HCT116 (cell line): Measurements from ENCODE around the gene ACSL5. TPM values are rescaled to one million over a fixed set of nuclear protein-coding genes. Genes with fewer than 3 reads are reported as not detected.

ENCODE experiments used
- ATAC-seq: fragments of 200-7000 bp; cut with Tn5 transposase; 2 replicates; pipeline ENCODE4 v1.9.1; 2020; ENCODE audit warnings: mild to moderate bottlenecking, moderate library complexity
- BruUV-seq: library from RNA; stranded (reverse); fragments of 400-500 nt; replicated peaks from 2 replicates; lab custom pipeline; 2021; lab: Mats Ljungman, UMichigan
- CTCF ChIA-PET: fragments of 300-600 bp; sonication (Branson Sonifier 250); formaldehyde crosslinking; loops from one replicate; lab custom pipeline; 2021; ENCODE audit warnings: antibody characterized with exemption; lab: Charles Lee
- POLR2A ChIA-PET: fragments of 300-600, 350-600 bp; sonication (Branson Sonifier 250); formaldehyde crosslinking; loops from one replicate; lab custom pipeline; 2021; ENCODE audit warnings: antibody characterized with exemption; lab: Charles Lee
- RAD21 ChIA-PET, 2 experiments: fragments of 300-600 bp; sonication (Branson Sonifier 250); formaldehyde crosslinking; loops; one replicate each; lab custom pipeline; 2023; ENCODE audit warnings: low total read pairs in 2 of 2; ENCODE audit not compliant: uncharacterized antibody in 2 of 2, unreplicated experiment in 2 of 2, low non-redundant PET in 1 of 2; lab: Charles Lee
- DNase-seq: peaks from one replicate; pipeline ENCODE4 v3.0.0-alpha.2; 2010; ENCODE audit warnings: low read depth, low spot score
- H2AFZ ChIP-seq: fragments of 200-600 bp; shearing (Covaris generic), sonication (generic); 2 replicates; pipeline ENCODE4 v1.6.1; 2017; ENCODE audit warnings: low read depth, mixed run types, mixed read lengths, antibody characterized with exemption, low read length; ENCODE audit not compliant: poor library complexity, severe bottlenecking
- H3K27ac ChIP-seq: 2 replicates; pipeline ENCODE4 v1.5.1; 2012; ENCODE audit warnings: low read depth, low read length
- H3K27me3 ChIP-seq: fragments of 200-600 bp; sonication (generic); 2 replicates; pipeline ENCODE4 v1.6.1; 2016; ENCODE audit warnings: mixed run types, low read length, mixed read lengths; ENCODE audit not compliant: insufficient read depth
- H3K36me3 ChIP-seq, 2 experiments: fragments of 200-500 bp in 1 of 2; fragments of 200-600 bp in 1 of 2; sonication (Bioruptor generic) in 1 of 2; sonication (generic) in 1 of 2; 2 replicates each; pipeline versions ENCODE4 v1.5.1 to v1.6.1; 2014 to 2016; ENCODE audit warnings: low read length in 2 of 2, inconsistent platforms in 1 of 2, mixed read lengths in 1 of 2, mixed run types in 1 of 2; ENCODE audit not compliant: insufficient read depth in 2 of 2, control insufficient read depth in 1 of 2
- H3K4me1 ChIP-seq, 2 experiments: fragments of 200-600 bp in 1 of 2; sonication (generic) in 1 of 2; 2 replicates each; pipeline versions ENCODE4 v1.5.1 to v1.6.1; 2012 to 2017; ENCODE audit warnings: low read length in 2 of 2, inconsistent platforms in 1 of 2, mild to moderate bottlenecking in 1 of 2, mixed read lengths in 1 of 2, mixed run types in 1 of 2, moderate library complexity in 1 of 2; ENCODE audit not compliant: insufficient read depth in 2 of 2, control insufficient read depth in 1 of 2
- H3K4me2 ChIP-seq: fragments of 200-600 bp; sonication (generic); 2 replicates; pipeline ENCODE4 v1.6.1; 2017; ENCODE audit warnings: mixed run types, low read length, mixed read lengths
- H3K4me3 ChIP-seq, 2 experiments: fragments of 200-600 bp in 1 of 2; sonication (generic) in 1 of 2; replicated peaks in 1 of 2; 2 replicates each; pipeline ENCODE4 v1.5.1; 2011 to 2016; ENCODE audit warnings: low read length in 2 of 2, control low read depth in 1 of 2, low read depth in 1 of 2, mild to moderate bottlenecking in 1 of 2, mixed read lengths in 1 of 2, mixed run types in 1 of 2
- H3K79me2 ChIP-seq: fragments of 200-600 bp; sonication (generic); 2 replicates; pipeline ENCODE4 v1.6.1; 2017; ENCODE audit warnings: mild to moderate bottlenecking, mixed run types, low read length, moderate library complexity, mixed read lengths; ENCODE audit not compliant: insufficient read depth
- H3K9ac ChIP-seq: fragments of 200-600 bp; sonication (generic); 2 replicates; pipeline ENCODE4 v1.6.1; 2016; ENCODE audit warnings: low read length, mixed read lengths
- H3K9me2 ChIP-seq: fragments of 200-600 bp; sonication (generic), shearing (Covaris generic); 2 replicates; pipeline ENCODE4 v1.6.1; 2017; ENCODE audit warnings: mixed run types, mild to moderate bottlenecking, moderate library complexity; ENCODE audit not compliant: insufficient read depth
- H3K9me3 ChIP-seq, 2 experiments: fragments of 200-500 bp in 1 of 2; fragments of 200-600 bp in 1 of 2; sonication (Bioruptor generic) in 1 of 2; sonication (generic) in 1 of 2; 2 replicates each; pipeline ENCODE4 v1.6.1; 2014 to 2017; ENCODE audit warnings: low read length in 2 of 2, mixed read lengths in 2 of 2, inconsistent platforms in 1 of 2, low read depth in 1 of 2, mild to moderate bottlenecking in 1 of 2, mixed run types in 1 of 2, moderate library complexity in 1 of 2; ENCODE audit not compliant: control insufficient read depth in 1 of 2, insufficient read depth in 1 of 2
- H4K20me1 ChIP-seq: fragments of 200-600 bp; sonication (generic), shearing (Covaris generic); 2 replicates; pipeline ENCODE4 v1.6.1; 2017; ENCODE audit warnings: mixed run types, mild to moderate bottlenecking, moderate library complexity; ENCODE audit not compliant: insufficient read depth
- ELF1 ChIP-seq: IDR thresholded peaks from 2 replicates; pipeline ENCODE4 v1.6.1; 2012; ENCODE audit warnings: low read depth, borderline replicate concordance
- EZH2phosphoT487 ChIP-seq: fragments of 200-600 bp; IDR thresholded peaks from 2 replicates; pipeline ENCODE4 v1.6.1; 2018; ENCODE audit warnings: antibody characterized with exemption, borderline replicate concordance
- RAD21 ChIP-seq: IDR thresholded peaks from 2 replicates; pipeline ENCODE4 v1.6.1; 2012; ENCODE audit warnings: low read depth, mild to moderate bottlenecking
- SRF ChIP-seq: IDR thresholded peaks from 2 replicates; pipeline ENCODE4 v1.6.1; 2012; ENCODE audit warnings: low read depth
- intact Hi-C: fragments of 100-400 bp; cut with micrococcal nuclease; formaldehyde crosslinking; loops from 2 replicates; pipeline ENCODE4 v1.10.0; 2022
- total RNA-seq: library from RNA; stranded (reverse); gene quantifications from one replicate; pipeline ENCODE4 v1.2.1, GENCODE V29; 2021; ENCODE audit not compliant: unreplicated experiment
- TF ChIP-seq, protein P1 (sequence below), 3 experiments: fragments of 200-600 bp in 1 of 3; sonication (generic) in 1 of 3; IDR thresholded peaks in 2 of 3; conservative IDR thresholded peaks in 1 of 3; 2 replicates each; pipeline ENCODE4 v1.5.1; 2012 to 2017; ENCODE audit warnings: low read depth in 2 of 3, low read length in 2 of 3, antibody characterized with exemption in 1 of 3, borderline replicate concordance in 1 of 3, control low read depth in 1 of 3, mild to moderate bottlenecking in 1 of 3, mixed read lengths in 1 of 3, mixed run types in 1 of 3, moderate library complexity in 1 of 3; ENCODE audit not compliant: insufficient read depth in 1 of 3
- TF ChIP-seq, protein P2 (sequence below): IDR thresholded peaks from 2 replicates; pipeline ENCODE4 v1.6.1; 2012
- TF ChIP-seq, protein P3 (sequence below): IDR thresholded peaks from 2 replicates; pipeline ENCODE4 v1.6.1; 2012; ENCODE audit warnings: low read depth

ACSL5 gene
- total RNA-seq, 1 experiment from 2014 or later: 195 TPM

DNA sequence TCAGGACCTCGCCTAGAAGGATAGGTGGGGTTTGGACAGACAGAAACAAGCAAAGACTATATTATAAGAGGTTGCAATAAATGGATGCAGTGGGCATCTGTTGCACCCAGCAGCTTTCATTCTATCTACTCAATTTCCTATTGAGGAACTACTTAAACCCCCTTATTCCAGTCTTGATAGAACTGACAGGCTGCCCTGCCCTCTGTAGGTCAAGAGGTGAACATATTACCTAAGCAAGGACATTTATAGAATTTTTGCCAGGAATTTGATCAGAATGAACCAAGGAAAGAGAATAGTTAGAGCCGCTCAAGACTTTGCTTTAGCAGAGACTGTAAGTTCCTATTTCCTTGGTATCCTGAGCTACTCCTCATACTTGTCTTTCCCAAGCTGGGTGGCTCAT is 82.6 kb downstream of the ACSL5 start:
- intact Hi-C loops: no loop called here
- ChIA-PET CTCF (interaction anchor here (1.0 to 1.9 kb wide), 2 partner anchors 16 to 17 kb away, joined by 4 to 8 read pairs; no protein-coding TSS in a partner anchor), RAD21 (no interaction called here), POLR2A (no interaction called here)
- H3K4me1 ChIP-seq: peaks cover 0 to 29% of the 10 kb centered on the region in 2 experiments; a peak in 2 of 4 replicates
- H3K9me3 ChIP-seq: no peaks in the 10 kb centered on the region
- peaks cover 0 to 10% of the 10 kb centered on the region in 2 experiments; a peak in 2 of 4 replicates for H3K36me3 ChIP-seq
- H4K20me1 ChIP-seq: no peaks in the 10 kb centered on the region
- H3K4me3 ChIP-seq: no peak overlapping the region
- BruUV-seq: no TSS peak
- H3K27ac ChIP-seq: no peak overlapping the region
- no peak overlapping the region for H3K4me2 ChIP-seq
- no peaks in the 10 kb centered on the region for H3K27me3 ChIP-seq
- TF ChIP-seq, protein P1, sequence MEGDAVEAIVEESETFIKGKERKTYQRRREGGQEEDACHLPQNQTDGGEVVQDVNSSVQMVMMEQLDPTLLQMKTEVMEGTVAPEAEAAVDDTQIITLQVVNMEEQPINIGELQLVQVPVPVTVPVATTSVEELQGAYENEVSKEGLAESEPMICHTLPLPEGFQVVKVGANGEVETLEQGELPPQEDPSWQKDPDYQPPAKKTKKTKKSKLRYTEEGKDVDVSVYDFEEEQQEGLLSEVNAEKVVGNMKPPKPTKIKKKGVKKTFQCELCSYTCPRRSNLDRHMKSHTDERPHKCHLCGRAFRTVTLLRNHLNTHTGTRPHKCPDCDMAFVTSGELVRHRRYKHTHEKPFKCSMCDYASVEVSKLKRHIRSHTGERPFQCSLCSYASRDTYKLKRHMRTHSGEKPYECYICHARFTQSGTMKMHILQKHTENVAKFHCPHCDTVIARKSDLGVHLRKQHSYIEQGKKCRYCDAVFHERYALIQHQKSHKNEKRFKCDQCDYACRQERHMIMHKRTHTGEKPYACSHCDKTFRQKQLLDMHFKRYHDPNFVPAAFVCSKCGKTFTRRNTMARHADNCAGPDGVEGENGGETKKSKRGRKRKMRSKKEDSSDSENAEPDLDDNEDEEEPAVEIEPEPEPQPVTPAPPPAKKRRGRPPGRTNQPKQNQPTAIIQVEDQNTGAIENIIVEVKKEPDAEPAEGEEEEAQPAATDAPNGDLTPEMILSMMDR (IDR thresholded peaks at IDR 0.05 in 2 of 3, conservative IDR thresholded peaks at IDR 0.05 in 1 of 3; ENCODE audit: borderline replicate concordance in 1 of 3, insufficient read depth in 1 of 3, low read depth in 2 of 3, low read length in 2 of 3): peak; percentile 9 to 43 (median 30); a peak in 3 of 6 replicates
- TF ChIP-seq ELF1 (no peak), RAD21 (peak; percentile 43)
- no peak overlapping the region for H2AFZ ChIP-seq
- no peak overlapping the region for H3K9ac ChIP-seq
- H3K9me2 ChIP-seq: no peaks in the 10 kb centered on the region
- ATAC-seq (peak; percentile 57), DNase-seq (no peak)
- H3K79me2 ChIP-seq: peaks cover 93% of the 10 kb centered on the region

DNA sequence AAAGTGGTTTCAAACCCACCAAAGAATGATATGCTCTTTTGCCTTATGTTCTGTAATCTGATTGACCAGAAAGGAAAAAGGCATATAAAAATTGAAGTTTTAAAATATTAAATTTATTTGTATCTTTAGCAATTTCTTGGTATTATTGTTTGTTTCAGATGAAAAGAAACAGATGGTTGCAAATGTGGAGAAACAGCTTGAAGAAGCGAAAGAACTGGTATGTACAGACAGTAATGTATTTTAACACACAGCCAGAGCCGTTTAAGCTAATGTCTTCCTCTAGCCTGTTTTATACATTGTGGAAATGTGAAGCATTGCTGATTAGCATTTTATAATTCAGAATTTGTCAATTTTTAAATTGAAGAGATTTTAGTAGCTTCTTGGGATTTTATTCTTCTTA is 86.5 kb downstream of the ACSL5 start:
- H3K79me2 ChIP-seq: peaks cover 63% of the 10 kb centered on the region
- H3K27ac ChIP-seq: no peak overlapping the region
- ATAC-seq: no peak
- no peaks in the 10 kb centered on the region for H3K27me3 ChIP-seq
- RAD21 ChIA-PET: no interaction called here
- H3K9me2 ChIP-seq: no peaks in the 10 kb centered on the region
- TF ChIP-seq, protein P2, sequence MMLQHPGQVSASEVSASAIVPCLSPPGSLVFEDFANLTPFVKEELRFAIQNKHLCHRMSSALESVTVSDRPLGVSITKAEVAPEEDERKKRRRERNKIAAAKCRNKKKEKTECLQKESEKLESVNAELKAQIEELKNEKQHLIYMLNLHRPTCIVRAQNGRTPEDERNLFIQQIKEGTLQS: no peak
- TF ChIP-seq, protein P3, sequence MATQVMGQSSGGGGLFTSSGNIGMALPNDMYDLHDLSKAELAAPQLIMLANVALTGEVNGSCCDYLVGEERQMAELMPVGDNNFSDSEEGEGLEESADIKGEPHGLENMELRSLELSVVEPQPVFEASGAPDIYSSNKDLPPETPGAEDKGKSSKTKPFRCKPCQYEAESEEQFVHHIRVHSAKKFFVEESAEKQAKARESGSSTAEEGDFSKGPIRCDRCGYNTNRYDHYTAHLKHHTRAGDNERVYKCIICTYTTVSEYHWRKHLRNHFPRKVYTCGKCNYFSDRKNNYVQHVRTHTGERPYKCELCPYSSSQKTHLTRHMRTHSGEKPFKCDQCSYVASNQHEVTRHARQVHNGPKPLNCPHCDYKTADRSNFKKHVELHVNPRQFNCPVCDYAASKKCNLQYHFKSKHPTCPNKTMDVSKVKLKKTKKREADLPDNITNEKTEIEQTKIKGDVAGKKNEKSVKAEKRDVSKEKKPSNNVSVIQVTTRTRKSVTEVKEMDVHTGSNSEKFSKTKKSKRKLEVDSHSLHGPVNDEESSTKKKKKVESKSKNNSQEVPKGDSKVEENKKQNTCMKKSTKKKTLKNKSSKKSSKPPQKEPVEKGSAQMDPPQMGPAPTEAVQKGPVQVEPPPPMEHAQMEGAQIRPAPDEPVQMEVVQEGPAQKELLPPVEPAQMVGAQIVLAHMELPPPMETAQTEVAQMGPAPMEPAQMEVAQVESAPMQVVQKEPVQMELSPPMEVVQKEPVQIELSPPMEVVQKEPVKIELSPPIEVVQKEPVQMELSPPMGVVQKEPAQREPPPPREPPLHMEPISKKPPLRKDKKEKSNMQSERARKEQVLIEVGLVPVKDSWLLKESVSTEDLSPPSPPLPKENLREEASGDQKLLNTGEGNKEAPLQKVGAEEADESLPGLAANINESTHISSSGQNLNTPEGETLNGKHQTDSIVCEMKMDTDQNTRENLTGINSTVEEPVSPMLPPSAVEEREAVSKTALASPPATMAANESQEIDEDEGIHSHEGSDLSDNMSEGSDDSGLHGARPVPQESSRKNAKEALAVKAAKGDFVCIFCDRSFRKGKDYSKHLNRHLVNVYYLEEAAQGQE: no peak
- TF ChIP-seq RAD21 (no peak), EZH2phosphoT487 (no peak), SRF (0 out of 2 replicates have a peak, but pooled peaks have one; percentile 11)
- POLR2A ChIA-PET: no interaction called here
- TSS peak; percentile 85 for BruUV-seq
- no peaks in the 10 kb centered on the region for H4K20me1 ChIP-seq
- no peak overlapping the region for H2AFZ ChIP-seq
- no peak overlapping the region for H3K4me3 ChIP-seq
- H3K4me2 ChIP-seq: no peak overlapping the region
- CTCF ChIA-PET: interaction anchor here (3.0 kb wide), 1 partner anchor 12 kb away, joined by 20 read pairs; no protein-coding TSS in a partner anchor
- no peaks in the 10 kb centered on the region for H3K9me3 ChIP-seq
- intact Hi-C loops: no loop called here
- H3K4me1 ChIP-seq: peaks cover 0 to 24% of the 10 kb centered on the region in 2 experiments; a peak in 2 of 4 replicates
- H3K36me3 ChIP-seq: peaks cover 11 to 23% of the 10 kb centered on the region in 2 experiments
- H3K9ac ChIP-seq: no peak overlapping the region
- DNase-seq: no peak
